ENCODE results near the gene KLRC4.
"Not testable (repeated sequence)": the region's sequence is repeated elsewhere in the genome, so short reads cannot be mapped to it uniquely, and the experiment has no call there.

GRCh38 chr12:10446052-10446451, 36.5 kb upstream of the KLRC4 start:
- not testable (repeated sequence) for TF ChIP-seq YY1 (IDR thresholded peaks at IDR 0.05); CTCF (IDR thresholded peaks at IDR 0.05; ENCODE audit: low read depth, low read length, missing input control); RAD21 (IDR thresholded peaks at IDR 0.05); GABPA (IDR thresholded peaks at IDR 0.05 in 1 of 2, conservative IDR thresholded peaks at IDR 0.05 in 1 of 2); REST (IDR thresholded peaks at IDR 0.05); MAX (IDR thresholded peaks at IDR 0.05); FOXA1 (IDR thresholded peaks at IDR 0.05); TAF1 (conservative IDR thresholded peaks at IDR 0.05); RXRA (IDR thresholded peaks at IDR 0.05); JUND (IDR thresholded peaks at IDR 0.05); EGR1 (IDR thresholded peaks at IDR 0.05; ENCODE audit: low read depth in 2 of 2); SP1 (IDR thresholded peaks at IDR 0.05); FOXA2 (IDR thresholded peaks at IDR 0.05); ZBTB33 (IDR thresholded peaks at IDR 0.05)

Data from liver (tissue), 3 donors.